HG02973 (cell line): ENCODE results near the gene C4orf50.
"Not testable (repeated sequence)": the region's sequence is repeated elsewhere in the genome, so short reads cannot be mapped to it uniquely, and the experiment has no call there.

Source experiments
- ATAC-seq: cut with Tn5 transposase; IDR thresholded peaks from one replicate; pipeline ENCODE4 v1.9.1; 2021; ENCODE audit warnings: moderate library complexity; ENCODE audit not compliant: unreplicated experiment

C4orf50 gene

DNA sequence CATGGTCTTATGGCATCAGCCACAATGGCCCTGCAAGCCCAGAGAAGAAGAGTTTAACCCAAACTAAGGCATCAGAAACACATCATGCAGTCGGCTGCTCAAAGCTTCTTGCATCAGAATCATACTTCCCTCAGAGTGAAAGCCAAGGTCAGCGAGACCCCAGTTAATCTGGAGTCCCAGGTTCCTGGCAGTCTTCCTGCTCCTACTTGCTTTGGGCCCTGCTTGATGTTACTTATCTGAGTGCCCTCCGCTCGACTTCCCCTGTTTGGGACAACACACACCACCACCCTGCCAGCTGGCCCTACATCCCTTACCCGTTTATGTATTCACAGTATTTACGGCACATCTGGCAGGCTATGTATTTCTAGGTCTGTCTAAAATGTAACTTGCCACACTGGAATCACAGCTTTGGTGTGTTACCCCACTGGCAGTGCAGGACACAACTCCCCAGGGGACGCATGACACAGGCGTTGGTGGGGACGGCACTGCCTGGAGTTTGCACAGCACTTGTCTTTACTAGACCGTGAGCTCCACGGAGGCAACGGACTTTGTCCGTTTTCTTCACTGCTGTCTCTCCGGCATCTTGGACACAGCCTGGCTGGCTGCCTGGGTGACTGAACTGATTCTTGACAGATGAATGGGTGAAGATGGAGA, 148.1 kb downstream of the C4orf50 start:
- ATAC-seq, result no peak

DNA sequence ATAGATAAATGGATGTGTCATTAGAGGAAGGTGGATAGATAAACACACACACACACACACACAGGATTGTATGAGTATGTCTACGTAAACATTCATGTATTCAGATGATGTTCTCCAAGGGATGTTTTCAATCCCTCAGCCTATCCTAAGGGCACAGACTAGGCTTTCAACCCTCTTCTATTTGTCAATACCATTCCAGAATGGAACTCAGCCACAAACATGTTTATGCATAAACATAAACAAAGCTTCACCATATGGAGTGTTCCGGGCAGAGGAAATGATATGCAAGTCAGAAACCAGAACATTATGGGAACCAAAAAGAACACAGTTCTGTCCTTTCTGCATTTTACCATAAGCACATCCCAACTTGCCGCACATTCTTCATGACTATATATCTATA, 150.4 kb downstream of the C4orf50 start:
- ATAC-seq, result no peak

DNA sequence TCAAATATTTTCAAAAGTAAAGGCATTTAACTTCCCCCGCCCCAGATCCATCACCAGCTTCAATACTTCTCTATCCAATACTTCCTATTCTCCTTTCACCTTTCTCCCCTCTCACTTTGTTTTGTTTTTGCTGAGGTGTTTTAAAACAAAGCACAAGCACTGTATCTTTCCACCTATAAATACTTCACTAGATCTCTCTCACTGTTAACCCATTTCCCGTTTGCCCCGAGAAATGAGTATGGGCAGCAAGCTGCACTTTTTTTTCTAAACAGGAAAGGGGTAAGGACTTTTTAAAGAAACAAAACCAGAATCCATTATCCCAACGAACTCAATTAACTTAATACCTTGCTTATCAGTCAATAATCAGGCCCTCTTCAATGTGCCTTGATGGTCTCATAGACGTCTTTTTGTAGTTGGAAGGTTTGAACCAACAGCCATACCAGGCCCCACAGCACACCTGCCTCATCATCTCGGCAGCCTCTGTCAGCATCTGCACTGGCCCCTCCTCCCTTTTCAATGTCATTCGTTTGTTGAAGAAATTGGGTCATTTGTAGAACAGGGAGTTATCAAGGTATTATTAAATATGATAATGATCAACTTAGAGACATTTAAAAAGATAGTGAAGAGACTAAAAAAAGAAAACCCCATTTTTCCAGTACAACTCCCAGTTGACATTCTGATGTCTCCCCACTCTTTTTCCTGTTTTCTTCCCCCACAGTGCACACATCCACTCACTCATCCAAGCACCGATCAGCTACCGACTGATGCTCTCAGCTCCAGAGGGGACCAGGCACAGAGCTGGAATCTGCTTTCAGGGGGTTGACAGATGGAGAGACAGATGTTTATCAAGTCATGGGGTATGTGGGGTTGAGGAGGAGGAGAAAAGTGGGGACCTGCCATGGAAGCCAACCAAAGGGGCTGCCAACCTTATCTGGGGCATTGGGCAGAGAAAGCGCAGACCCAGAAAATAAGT, 151.1 kb downstream of the C4orf50 start:
- ATAC-seq, result no peak

DNA sequence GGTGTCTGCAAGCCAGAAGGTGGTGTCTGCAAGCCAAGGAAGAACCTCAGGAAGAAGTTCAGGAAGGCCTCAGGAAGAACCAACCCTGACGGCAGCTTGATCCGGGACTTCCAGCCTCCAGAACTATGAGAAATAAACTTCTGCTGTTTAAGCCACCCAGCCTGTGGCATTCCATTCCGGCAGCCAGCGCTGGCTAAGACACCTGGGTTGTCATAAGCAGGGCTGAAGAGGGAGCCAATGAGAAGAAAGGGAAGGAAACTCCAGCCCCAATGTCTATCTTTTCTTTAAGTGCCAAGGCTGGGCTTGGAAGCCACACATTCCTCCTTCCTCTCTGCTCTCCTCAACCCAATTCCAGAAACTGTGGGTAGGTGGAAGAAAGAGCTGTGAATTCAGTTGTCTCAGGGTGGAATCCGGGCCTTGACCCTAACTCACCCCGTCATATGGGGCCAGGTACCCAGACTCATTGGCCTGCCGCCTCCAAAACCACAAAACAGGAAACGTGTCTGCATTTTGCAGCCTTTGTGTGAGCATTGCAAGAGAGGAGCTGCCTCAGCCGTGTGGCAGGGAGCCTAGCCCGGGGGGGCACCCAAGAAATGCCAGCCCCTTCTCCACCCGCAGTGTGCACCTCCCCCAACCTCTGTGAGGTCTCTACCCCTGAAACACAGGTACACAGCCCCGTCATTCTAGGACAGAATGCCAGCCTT, 152.2 kb downstream of the C4orf50 start:
- no peak for ATAC-seq

- no peak for ATAC-seq
Measured at GRCh38 chr4:5863461-5864113, 154.6 kb downstream of the C4orf50 start.

DNA sequence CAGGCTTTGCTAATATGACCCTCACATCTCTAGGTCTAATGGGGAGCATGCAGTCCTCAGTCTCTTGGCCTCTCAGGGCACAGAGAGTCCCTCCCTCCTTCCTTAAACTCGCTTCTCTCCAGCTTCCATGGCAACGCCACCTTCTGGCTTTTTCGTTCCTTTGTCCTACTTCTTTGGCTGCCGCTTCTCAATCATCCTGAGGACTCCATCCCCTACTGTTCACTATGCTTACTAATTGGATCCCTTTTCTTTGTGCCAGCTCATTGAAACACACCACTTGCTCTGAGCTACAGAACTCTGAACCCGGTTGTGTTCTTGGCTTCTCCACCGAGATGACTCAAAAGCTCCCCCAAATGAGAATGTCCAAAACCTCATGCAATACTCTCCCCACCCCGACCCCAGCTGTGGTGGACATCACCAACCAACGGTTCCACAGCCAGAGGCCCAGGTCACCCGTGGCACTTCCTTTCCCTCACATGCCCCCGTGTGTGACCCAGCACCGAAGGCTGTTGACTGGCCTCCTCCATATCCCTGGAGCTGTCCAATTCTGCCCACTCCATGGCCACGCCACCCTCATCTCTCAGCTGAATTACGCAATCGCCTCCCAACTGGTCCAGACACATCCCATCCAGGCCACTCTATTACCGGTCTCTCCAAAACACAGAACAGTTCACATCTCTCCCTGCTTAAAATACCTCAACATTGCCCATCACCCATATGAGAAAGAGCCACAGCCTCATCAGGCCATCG, 160.0 kb downstream of the C4orf50 start:
- no peak for ATAC-seq

DNA sequence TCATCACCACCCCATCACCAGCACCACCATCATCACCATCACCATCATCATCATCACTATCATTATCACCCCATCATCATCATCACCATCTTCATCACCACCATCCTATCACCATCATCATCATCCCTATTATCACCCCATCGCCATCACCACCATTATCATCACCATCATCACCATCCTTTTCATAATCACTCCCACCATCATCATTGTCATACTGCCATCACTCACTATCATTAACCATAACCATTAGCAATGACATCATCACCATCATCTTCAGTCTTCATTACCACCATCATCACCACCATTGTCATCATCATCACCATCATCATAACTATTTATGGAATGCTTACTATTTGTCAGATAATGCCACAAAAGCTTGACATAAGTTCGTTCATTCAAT, 161.0 kb downstream of the C4orf50 start:
- ATAC-seq, result no peak

GRCh38 chr4:5856362-5856761, 161.9 kb downstream of the C4orf50 start:
- not testable (repeated sequence) for ATAC-seq

DNA sequence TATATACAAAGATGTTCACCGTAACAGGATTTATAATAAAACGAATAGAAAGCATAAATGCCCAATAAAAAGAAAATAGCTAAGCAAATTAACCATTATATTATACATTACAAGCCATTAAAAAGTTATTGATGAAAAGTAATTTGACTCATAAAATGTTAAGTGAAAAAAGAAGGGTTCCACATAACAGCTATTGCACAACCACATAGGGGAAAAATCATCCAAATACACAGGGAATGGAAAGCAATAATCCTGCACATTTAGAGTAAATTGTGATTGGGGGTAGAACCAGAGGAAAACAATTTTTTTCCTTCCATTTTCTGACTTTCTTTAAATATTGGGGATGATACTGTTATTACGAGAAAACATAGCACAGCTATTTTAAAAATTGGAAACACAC, 163.3 kb downstream of the C4orf50 start:
- no peak for ATAC-seq

DNA sequence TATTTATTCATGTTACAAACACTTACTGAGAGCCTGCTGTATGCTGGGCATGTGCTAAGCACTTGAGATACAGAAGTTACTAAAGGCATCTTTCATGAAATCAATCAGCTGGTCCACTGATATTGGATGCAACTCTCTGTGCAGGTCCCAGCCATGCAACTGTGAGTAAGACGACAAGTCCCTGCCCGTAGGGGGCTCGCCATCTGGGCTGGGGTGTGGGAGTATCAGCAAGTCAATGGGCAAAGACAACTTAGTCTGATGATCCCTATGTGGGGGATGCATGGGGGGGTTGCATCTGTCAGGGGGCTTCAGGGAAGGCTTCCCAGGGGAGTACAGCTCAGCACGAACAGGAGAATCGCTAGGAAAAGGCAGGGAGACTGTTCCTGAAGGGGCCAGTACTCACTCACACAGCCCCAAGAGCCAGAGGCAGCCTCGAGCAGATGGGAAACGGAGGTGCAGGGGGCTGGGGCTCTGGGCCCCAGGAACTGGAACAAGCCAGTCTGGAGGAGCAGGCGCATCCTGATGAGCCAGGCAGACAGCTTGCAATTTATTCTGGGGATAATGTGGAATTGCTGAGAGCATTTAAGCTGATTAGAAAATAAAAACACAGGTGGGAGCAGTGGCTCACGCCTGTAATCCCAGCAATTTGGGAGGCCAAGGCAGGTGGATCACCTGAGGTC, 165.6 kb downstream of the C4orf50 start:
- ATAC-seq, result no peak

GRCh38 chr4:5851637-5852301, 166.5 kb downstream of the C4orf50 start:
- ATAC-seq, result no peak
